ENCODE results near the gene TMEM92.

GRCh38 chr17:50304781-50305404, 30.6 kb downstream of the TMEM92 start:
- no peak for TF ChIP-seq CTCF (IDR thresholded peaks at IDR 0.05)
- TF ChIP-seq POLR2A (IDR thresholded peaks at IDR 0.05) = no peak
